Effector memory CD8-positive, alpha-beta T cell (primary cell): ENCODE results near the gene SUV39H1.

ENCODE experiments used
- ATAC-seq: fragments of 150-1000 bp; cut with Tn5 transposase; replicated peaks from 2 replicates; pipeline ENCODE4 v1.10.0; 2021; ENCODE audit warnings: mild to moderate bottlenecking, moderate library complexity
- DNase-seq, 3 experiments: peaks; one replicate each; pipeline ENCODE4 v3.0.0; 2021
- H3K27ac Mint-ChIP-seq, 2 donors: one replicate each; pipeline ENCODE4 v1.8.0; 2022; ENCODE audit warnings: mild to moderate bottlenecking in 2 of 2, mixed read lengths in 2 of 2, moderate library complexity in 2 of 2
- H3K27me3 Mint-ChIP-seq, 2 donors: one replicate each; pipeline ENCODE4 v1.8.0; 2022; ENCODE audit warnings: mixed read lengths in 2 of 2
- H3K36me3 Mint-ChIP-seq: one replicate; pipeline ENCODE4 v1.8.0; 2022; ENCODE audit warnings: mild to moderate bottlenecking, moderate library complexity, mixed read lengths; ENCODE audit not compliant: insufficient read depth
- H3K4me1 Mint-ChIP-seq, 2 donors: one replicate each; pipeline ENCODE4 v1.8.0; 2022; ENCODE audit warnings: low read depth in 2 of 2, mixed read lengths in 2 of 2
- H3K4me3 Mint-ChIP-seq, 2 donors: one replicate each; pipeline ENCODE4 v1.8.0; 2022; ENCODE audit warnings: mild to moderate bottlenecking in 2 of 2, mixed read lengths in 2 of 2, moderate library complexity in 2 of 2
- H3K9me3 Mint-ChIP-seq, 2 donors: one replicate each; pipeline ENCODE4 v1.8.0; 2022; ENCODE audit warnings: mixed read lengths in 2 of 2

SUV39H1 gene

DNA sequence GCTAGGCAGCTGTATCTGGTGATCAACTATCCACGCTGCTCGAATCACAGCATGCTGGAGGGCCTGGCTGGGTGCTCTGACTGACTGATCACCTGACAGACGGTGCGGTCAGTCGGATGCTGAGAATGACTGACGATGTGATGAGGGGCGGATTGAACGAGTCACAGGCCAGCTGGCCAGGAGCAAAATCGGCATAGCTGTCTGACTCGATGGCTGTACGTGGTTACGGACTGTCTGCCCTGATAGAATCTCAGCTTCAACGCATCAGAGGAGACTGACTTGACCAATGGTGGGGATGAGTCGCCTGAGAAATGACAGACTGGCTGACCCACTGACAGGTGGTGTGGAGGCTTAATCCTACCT is 1.0 kb upstream of the SUV39H1 start:
- H3K9me3 Mint-ChIP-seq: no peaks in the 10 kb centered on the region
- peak overlapping the region; percentile 95 to 99 for H3K27ac Mint-ChIP-seq
- DNase-seq (no peak), ATAC-seq (no peak)
- peaks cover 18 to 19% of the 10 kb centered on the region in 2 donors for H3K4me1 Mint-ChIP-seq
- H3K36me3 Mint-ChIP-seq: peaks cover 45% of the 10 kb centered on the region
- peak overlapping the region; percentile 94 to 95 for H3K4me3 Mint-ChIP-seq
- no peaks in the 10 kb centered on the region for H3K27me3 Mint-ChIP-seq

DNA sequence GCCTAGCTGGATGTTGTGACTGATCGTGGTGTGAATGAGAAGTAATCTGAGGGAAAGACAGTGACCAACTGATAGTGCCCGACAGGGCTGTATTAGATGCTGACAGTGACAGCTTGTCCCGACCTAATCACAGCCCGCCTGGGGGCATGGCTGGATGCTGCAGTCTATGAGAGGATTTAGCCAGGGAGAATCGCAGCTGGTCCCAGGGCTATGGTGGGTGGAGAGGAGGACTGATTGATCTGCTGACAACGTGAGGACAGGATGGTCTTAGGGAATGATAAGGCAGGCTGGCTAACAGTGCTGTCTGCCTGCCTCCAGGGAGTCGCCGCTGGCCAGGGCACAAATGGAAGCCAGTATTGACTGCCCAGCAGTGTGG is 621 bp upstream of the SUV39H1 start:
- Mint-ChIP-seq H3K36me3 (peaks cover 44% of the 10 kb centered on the region), H3K27ac (peak overlapping the region; percentile 95 to 99), H3K4me1 (peaks cover 18 to 19% of the 10 kb centered on the region in 2 donors), H3K27me3 (no peaks in the 10 kb centered on the region), H3K9me3 (no peaks in the 10 kb centered on the region), H3K4me3 (peak overlapping the region; percentile 94 to 95)
- peak; percentile 1 for ATAC-seq
- DNase-seq: no peak

DNA sequence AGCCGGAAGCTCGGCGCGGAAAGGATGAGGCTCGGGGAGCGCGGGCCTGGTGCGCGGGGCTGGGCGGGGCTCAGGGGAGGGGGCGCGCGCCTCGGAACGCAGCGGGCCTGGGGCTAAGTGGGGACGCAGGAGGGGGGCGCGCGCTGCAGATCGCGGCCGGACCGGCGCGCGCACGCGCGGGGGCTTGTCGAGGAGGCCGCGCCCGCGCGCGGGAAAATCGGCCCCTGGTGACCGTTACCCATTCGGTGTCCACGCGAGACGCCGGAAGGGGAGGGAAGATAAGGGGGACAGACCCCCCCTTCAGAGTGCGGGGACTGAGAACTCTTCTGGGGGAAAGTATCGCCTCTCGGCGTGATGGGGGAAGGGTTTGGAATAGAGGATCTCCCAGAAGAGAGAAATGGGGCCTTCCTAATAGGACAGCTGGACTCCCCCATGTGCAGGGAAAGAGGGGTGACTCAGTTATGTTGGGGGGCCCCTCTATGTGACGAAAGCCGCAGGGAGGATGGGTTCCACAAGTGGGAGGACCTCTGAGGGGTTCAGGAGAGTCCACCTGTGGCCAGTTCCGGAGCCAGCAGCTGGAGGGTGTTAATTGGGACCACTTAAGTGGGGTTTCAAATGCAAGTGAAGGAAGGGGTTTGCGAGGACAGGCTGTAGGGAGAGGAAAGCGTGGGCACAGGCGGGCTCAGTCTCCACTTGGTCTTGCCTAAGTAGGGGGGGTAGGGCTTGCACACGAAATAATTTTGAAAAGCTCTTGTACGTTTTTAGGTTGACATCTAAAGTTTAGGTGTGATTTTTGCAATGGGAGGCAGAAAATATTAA is 584 bp downstream of the SUV39H1 start:
- Mint-ChIP-seq H3K36me3 (peaks cover 38% of the 10 kb centered on the region), H3K27me3 (no peaks in the 10 kb centered on the region)
- DNase-seq: peak in 1 of 3 experiments; percentile 5

DNA sequence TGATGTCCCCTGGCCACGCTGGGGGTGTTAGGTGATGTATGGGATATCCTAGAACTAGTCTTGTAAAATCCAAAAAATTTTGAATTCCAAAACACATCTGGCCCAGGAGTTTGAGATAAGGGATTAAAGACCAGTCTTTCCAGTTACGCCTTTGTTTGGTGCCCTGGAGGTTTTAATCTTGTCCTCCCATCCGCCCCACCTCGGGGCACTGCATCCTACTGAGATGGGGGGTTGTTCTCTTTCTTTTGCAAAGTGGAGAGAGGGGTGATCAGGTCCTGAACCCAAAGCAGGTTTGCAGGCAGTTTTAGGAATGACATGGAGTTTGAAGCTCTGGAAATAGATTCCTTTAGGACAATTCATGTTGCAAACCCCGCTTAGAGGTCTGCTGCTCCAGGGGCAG is 1.8 kb downstream of the SUV39H1 start:
- peaks cover 26 to 32% of the 10 kb centered on the region in 2 donors for H3K4me1 Mint-ChIP-seq
- ATAC-seq (no peak), DNase-seq (no peak)
- peak overlapping the region in 1 of 2 donors; percentile 94 for H3K4me3 Mint-ChIP-seq
- no peak overlapping the region for H3K27ac Mint-ChIP-seq
- H3K36me3 Mint-ChIP-seq: peaks cover 41% of the 10 kb centered on the region
- H3K27me3 Mint-ChIP-seq: no peaks in the 10 kb centered on the region
- no peaks in the 10 kb centered on the region for H3K9me3 Mint-ChIP-seq

More for the DNA sequence above, 584 bp downstream of the SUV39H1 start:
- Mint-ChIP-seq H3K27ac (peak overlapping the region; percentile 95 to 99), H3K4me1 (peaks cover 23 to 26% of the 10 kb centered on the region in 2 donors), H3K9me3 (no peaks in the 10 kb centered on the region), H3K4me3 (peak overlapping the region; percentile 94 to 95)
- peak; percentile 1 for ATAC-seq

DNA sequence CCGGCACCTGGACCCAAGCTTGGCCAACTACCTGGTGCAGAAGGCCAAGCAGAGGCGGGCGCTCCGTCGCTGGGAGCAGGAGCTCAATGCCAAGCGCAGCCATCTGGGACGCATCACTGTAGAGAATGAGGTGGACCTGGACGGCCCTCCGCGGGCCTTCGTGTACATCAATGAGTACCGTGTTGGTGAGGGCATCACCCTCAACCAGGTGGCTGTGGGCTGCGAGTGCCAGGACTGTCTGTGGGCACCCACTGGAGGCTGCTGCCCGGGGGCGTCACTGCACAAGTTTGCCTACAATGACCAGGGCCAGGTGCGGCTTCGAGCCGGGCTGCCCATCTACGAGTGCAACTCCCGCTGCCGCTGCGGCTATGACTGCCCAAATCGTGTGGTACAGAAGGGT is 3.7 kb downstream of the SUV39H1 start:
- no peak overlapping the region for H3K27ac Mint-ChIP-seq
- peaks cover 42% of the 10 kb centered on the region for H3K36me3 Mint-ChIP-seq
- DNase-seq: no peak
- ATAC-seq: no peak
- no peaks in the 10 kb centered on the region for H3K27me3 Mint-ChIP-seq
- H3K4me3 Mint-ChIP-seq: no peak overlapping the region
- no peaks in the 10 kb centered on the region for H3K9me3 Mint-ChIP-seq
- peaks cover 32 to 34% of the 10 kb centered on the region in 2 donors for H3K4me1 Mint-ChIP-seq

DNA sequence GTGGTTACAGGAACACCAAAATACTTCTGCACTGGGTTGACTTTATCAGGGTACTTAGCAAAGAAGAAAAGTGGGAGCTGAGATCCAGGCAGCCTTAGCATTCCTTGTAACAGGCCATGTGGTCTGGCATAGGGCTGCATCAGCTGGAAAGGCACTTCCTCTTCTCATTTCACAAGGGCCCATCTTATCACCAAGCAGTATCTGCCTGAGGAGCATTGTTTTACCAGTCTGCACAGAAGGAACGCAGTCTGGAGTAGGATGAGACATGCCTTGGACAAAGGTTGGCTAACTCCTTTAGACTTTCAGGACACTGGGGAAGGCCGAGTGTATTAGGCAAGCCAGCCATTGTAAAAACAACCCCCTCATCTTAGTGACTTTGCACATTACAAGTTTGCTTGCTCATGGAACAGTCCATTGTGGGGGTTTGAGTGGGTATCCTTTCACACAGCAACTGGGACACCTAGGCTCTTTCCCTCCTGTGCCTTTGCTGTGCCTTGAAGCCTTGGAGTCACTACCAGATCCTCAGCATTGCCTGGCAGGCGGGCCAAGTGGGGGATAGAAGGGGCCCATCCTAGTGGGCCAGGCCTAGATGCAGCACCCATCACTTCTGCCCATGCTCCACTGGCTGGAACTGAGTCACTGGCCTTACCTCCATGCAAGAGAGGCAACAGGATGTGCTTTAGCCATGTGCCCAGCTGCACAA is 4.6 kb downstream of the SUV39H1 start:
- Mint-ChIP-seq H3K4me1 (peaks cover 28% of the 10 kb centered on the region in 2 donors), H3K36me3 (peaks cover 40% of the 10 kb centered on the region), H3K9me3 (no peaks in the 10 kb centered on the region), H3K4me3 (no peak overlapping the region), H3K27ac (no peak overlapping the region), H3K27me3 (no peaks in the 10 kb centered on the region)
- no peak for DNase-seq
- ATAC-seq: no peak

DNA sequence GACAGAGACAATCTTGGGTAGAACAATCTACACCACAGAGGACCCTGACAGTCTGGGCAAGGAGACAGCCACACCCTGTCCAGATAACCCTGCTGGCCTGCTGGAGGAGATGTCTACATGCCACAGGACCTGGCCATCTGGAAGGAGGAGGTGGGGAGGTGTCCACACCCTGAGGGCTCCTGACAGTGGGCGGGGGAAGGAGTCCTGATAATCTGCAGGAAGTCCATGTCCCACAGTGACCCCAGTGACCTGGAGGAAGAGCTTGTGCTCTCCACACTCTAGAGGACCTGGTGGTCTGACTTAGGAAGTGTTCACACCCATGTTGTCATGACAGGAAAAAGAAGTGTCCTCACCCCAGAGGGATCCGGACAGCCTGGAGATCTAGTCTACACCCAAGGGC is 5.5 kb downstream of the SUV39H1 start:
- H3K27me3 Mint-ChIP-seq: no peaks in the 10 kb centered on the region
- DNase-seq (no peak), ATAC-seq (no peak)
- H3K9me3 Mint-ChIP-seq: no peaks in the 10 kb centered on the region
- peaks cover 26% of the 10 kb centered on the region in 2 donors for H3K4me1 Mint-ChIP-seq
- H3K36me3 Mint-ChIP-seq: peaks cover 43% of the 10 kb centered on the region
- H3K4me3 Mint-ChIP-seq: no peak overlapping the region
- H3K27ac Mint-ChIP-seq: peak overlapping the region in 1 of 2 donors; percentile 17

DNA sequence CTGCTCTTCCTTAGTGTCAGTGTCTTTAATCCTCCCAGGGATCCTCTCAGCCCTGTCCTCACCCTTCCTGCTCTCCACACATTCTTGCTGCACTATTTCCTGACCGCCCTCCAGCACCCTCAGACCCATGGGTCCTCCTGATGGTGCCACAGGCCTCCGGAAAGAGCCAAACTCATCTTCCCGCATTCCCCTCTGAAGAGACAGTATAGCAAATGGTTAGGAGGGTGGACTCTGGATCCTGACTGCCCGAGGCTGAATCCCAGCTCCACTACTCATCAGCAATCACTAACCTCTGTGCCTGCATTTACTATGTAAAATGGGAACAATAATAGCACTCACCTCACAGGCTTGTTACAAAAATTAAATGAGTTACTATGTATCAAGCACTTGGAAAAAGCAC is 6.2 kb downstream of the SUV39H1 start:
- DNase-seq: no peak
- H3K36me3 Mint-ChIP-seq: peaks cover 41% of the 10 kb centered on the region
- H3K4me3 Mint-ChIP-seq: no peak overlapping the region
- H3K4me1 Mint-ChIP-seq: peaks cover 20% of the 10 kb centered on the region in 2 donors
- peak overlapping the region in 1 of 2 donors; percentile 17 for H3K27ac Mint-ChIP-seq
- no peak for ATAC-seq
- no peaks in the 10 kb centered on the region for H3K9me3 Mint-ChIP-seq
- H3K27me3 Mint-ChIP-seq: no peaks in the 10 kb centered on the region

DNA sequence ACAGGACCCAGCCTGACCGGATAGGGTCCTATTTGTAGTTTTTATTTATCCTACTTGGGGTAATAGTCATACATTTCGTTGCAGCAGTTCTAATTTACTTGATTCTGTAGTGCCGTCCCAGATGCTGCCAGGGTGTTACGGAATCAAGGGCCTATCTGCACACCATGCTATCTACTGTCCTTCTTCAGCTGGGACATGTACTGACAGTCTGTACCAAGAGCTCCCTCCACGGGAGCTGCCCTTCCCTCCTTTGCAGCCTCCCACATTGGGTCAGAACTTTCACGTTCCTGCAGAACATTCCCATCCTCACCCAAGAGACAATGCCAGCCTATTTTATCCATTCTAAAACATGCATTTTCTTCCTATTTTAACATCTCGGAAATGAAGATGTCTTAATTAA is 6.7 kb downstream of the SUV39H1 start:
- peaks cover 20% of the 10 kb centered on the region in 2 donors for H3K4me1 Mint-ChIP-seq
- ATAC-seq (no peak), DNase-seq (no peak)
- H3K9me3 Mint-ChIP-seq: no peaks in the 10 kb centered on the region
- H3K36me3 Mint-ChIP-seq: peaks cover 45% of the 10 kb centered on the region
- no peak overlapping the region for H3K4me3 Mint-ChIP-seq
- H3K27me3 Mint-ChIP-seq: no peaks in the 10 kb centered on the region
- H3K27ac Mint-ChIP-seq: peak overlapping the region in 1 of 2 donors; percentile 44

DNA sequence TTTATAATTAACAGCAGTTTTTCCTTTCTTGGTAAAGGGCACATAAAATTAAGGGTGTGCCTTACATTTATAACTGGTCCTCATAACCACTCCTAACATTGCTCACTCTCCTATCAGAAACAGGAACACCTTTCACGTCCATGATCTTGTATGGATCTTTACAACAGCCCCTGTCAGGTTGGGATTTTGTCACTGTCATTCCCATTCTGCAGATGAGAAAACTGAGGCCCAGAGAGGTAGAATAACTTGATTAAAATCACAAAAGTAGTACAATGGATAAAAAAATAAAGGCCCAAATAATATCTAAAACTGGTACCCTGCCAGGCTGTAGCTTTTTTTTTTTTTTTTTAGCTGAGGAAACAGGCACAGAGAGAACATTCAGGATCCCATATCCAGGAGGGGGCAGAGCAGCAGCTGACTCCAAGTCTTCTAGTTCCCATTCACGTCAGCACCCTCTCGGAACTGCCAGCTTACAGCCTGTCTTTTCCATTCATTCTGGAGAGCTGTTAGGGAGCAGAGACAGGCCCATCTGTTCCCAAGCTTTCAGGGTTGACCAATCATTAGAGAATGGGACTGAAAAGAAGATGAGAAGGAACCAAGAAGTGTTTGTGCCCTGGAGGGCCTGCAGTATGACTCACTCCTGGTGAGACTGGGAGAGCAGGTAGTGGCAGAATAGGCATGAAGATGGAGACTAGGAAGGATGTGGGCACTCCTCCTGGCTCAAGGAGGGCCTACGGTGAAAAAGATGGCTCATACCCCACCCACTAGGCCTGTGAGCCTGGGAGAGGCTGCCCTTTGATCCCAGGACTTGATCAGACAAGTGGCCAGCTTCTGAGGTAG is 7.3 kb downstream of the SUV39H1 start:
- DNase-seq: no peak
- H3K36me3 Mint-ChIP-seq: peaks cover 43% of the 10 kb centered on the region
- H3K27me3 Mint-ChIP-seq: no peaks in the 10 kb centered on the region

DNA sequence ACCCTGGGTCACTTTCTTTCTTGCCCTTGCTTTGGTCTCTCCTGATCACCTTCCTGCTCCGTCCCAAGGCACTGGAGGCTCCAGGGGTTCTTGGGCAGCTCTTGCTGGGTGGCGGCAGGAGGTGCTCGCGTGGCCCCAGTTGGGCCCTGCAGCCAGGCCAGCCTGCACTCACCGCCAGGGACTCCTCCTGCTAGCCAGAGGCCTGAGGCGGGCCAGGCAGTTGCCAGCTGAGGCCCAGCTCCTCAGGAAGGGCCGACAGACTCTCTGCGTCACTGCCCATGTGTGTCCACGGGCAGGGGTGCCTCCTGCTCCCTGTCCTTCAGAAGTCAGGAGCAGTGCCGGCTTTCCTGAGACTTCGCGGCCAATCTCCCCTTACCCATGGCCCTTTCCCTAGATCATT is 9.3 kb downstream of the SUV39H1 start:
- peak overlapping the region; percentile 52 to 92 for H3K27ac Mint-ChIP-seq
- H3K27me3 Mint-ChIP-seq: no peaks in the 10 kb centered on the region
- no peak for ATAC-seq
- peaks cover 39% of the 10 kb centered on the region for H3K36me3 Mint-ChIP-seq
- DNase-seq: no peak
- H3K4me3 Mint-ChIP-seq: no peak overlapping the region
- H3K9me3 Mint-ChIP-seq: no peaks in the 10 kb centered on the region
- peaks cover 20 to 21% of the 10 kb centered on the region in 2 donors for H3K4me1 Mint-ChIP-seq

More for the DNA sequence above, 7.3 kb downstream of the SUV39H1 start:
- Mint-ChIP-seq H3K9me3 (no peaks in the 10 kb centered on the region), H3K27ac (peak overlapping the region; percentile 44 to 92), H3K4me1 (peaks cover 20% of the 10 kb centered on the region in 2 donors), H3K4me3 (no peak overlapping the region)
- no peak for ATAC-seq

DNA sequence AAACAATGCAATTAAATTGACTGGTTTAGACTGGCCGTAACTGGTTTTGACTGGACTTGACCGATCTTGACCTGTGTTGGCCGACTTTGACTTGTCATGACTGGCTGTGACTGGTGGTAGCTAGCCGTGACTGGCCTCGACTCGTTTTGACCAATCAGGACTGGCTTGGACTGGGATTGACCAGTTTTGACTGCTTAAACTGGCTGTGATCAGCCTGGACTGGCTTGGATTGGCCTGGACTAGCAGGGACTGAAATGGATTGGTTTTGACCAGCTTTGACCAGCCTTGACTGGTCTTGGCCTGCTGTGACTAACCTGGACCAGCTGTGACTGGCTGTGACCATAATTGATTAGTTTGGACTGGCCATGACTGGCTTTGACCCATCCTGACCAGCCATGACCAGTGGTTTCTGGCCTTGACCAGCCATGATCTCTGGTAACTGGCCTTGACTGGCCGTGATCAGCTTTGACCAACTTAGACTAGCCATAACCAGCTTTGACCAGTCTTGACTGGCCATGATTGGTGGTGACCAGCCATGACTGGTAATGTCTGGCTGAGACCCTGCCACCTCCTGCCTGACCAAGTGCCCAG is 13.1 kb downstream of the SUV39H1 start:
- Mint-ChIP-seq H3K9me3 (no peaks in the 10 kb centered on the region), H3K4me1 (peaks cover 41 to 45% of the 10 kb centered on the region in 2 donors), H3K4me3 (no peak overlapping the region), H3K36me3 (peaks cover 50% of the 10 kb centered on the region), H3K27me3 (no peaks in the 10 kb centered on the region), H3K27ac (no peak overlapping the region)
- no peak for ATAC-seq
- no peak for DNase-seq
